ENCODE results near the gene CCDC142.

DNA sequence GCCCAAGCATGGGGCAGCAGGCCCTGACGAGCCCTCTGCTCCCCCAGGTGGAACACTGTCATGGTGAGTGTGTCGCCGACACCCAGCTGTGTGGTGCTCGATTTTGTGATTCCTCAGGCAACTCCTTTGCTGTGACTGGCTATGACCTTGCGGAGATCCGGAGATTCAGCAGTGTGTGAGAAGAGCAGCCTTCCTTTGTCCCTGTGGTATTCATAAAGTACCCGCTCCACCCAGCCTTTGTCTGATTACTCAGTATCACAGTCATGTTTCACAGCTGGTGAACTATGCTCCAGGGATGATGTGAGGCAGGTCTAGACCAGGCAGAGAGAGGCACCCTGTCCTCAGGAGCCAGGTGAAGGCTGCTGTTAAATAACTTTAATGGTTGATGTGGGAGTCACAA is 57.3 kb downstream of the CCDC142 start:
- TF ChIP-seq CTCF (IDR thresholded peaks at IDR 0.05; ENCODE audit: low read length) (no peak), EZH2phosphoT487 (IDR thresholded peaks at IDR 0.05; ENCODE audit: low read length) (no peak), EZH2 (optimal IDR thresholded peaks at IDR 0.05; ENCODE audit: low read depth, low read length) (no peak)

All from MM.1S (cell line).